Stimulated activated CD8-positive, alpha-beta memory T cell treated with anti-CD3 and anti-CD28 coated beads, Interleukin-4, amount 100 ng/mL, for 48 hours (primary cell): ENCODE results near the gene IL16.
"Not testable (repeated sequence)": the region's sequence is repeated elsewhere in the genome, so short reads cannot be mapped to it uniquely, and the experiment has no call there.

Experiments used
- DNase-seq: peaks from one replicate; pipeline ENCODE4 v3.0.0-alpha.2; 2020

Gene IL16

GRCh38 chr15:81175496-81175895, 21.2 kb upstream of the IL16 start:
- no peak for DNase-seq

DNA sequence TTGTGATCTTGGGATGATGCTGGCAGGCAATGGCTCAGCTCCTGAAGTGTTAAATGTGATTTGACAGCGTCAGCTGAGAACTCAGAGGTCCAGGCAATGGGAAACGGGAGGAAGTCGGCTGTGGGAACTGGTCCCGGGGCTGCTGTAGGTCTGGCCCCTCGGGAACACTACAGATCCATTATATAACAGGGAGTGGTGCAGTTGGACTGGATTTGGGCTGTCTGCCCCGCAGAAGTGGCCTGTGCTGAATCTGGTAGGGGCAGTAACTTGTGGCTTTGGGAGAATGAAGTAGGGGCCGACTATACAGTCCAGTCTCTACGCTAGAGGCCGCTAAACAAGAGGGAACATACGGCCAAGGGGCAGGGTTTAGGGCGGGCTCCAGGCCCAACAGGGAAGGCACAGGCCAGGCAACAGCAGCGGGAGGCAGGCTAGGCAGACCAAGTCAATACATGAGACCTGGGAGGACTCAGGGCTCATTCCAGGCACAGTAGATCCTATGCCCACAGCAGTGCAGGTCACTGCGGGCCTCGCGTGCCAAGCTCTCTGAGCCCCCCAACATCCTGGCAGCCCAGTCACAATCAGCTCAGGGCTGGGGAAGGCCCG, 20.3 kb upstream of the IL16 start:
- DNase-seq = no peak

- DNase-seq = no peak
Measured at GRCh38 chr15:81178365-81178764, 18.3 kb upstream of the IL16 start.

DNA sequence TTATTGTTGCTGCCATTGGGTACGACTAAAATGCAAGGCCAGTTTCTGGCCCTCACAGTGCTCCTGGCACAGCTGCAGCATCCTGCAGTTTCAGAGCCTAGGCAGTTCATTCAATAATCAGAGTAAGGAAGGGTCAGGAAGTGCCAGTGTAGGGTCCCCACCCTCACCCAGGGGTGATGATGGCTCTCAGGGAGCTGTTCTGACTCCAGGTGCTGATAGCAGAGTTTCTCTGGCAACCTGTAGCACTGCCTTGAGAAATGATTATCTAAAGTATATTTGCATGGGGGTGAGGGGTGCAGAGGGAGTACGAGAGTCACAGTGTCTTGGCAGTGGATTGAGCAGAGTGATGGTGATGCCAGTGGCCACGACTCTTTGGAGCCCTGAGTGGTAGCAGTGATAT, 15.5 kb upstream of the IL16 start:
- DNase-seq = no peak

GRCh38 chr15:81182031-81182755, 14.5 kb upstream of the IL16 start:
- DNase-seq = no peak

DNA sequence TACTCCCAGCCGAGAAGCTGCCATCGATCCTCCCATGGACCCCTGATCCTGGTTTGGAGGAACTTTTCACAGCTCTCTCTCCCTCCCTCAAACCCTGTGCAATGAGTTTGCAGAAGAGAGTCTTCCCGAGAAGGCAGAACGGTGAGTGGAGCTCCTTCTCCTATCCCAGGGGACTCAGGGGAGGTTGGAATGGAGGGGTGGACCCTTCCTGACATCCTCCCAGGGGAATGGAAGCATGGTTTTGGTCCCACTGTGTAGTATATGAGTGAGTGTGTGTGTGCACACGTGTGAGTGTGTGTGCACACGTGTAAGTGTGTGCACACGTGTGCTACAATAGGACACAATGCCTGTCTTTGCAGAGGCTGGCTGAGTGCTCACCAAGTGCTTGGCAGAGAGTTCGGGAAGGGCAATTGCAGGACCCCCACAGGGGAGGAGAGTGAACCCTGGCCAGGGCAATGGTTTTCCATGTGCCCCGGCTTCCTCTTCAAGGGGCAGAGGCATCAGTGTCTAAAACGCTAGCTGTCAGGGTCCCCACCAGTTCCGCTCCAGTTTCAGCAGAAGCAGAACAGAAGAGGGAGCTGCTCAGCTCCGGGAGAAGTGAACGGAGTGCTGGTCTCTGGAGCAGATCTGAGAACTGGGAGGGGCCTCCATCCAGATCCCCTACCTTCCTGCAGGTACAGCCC, 13.8 kb upstream of the IL16 start:
- DNase-seq = no peak

DNA sequence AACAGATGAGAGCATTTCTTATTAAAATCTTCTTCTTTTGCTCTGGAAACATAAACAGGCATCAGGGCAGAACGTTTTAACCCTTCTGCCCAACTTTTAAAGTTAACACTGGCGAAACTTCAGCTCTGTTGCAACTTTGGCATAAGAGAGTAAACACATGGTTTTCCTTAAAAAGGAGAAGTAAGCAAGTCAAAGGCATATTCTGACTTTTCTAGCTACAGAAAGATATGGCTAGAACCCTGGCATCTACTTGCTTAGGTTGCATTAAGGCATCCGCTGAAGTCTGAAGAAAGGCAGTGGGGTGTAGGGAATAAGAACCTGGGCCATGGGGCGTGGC, 13.3 kb upstream of the IL16 start:
- DNase-seq = no peak

GRCh38 chr15:81184188-81184587, 12.5 kb upstream of the IL16 start:
- DNase-seq = no peak

DNA sequence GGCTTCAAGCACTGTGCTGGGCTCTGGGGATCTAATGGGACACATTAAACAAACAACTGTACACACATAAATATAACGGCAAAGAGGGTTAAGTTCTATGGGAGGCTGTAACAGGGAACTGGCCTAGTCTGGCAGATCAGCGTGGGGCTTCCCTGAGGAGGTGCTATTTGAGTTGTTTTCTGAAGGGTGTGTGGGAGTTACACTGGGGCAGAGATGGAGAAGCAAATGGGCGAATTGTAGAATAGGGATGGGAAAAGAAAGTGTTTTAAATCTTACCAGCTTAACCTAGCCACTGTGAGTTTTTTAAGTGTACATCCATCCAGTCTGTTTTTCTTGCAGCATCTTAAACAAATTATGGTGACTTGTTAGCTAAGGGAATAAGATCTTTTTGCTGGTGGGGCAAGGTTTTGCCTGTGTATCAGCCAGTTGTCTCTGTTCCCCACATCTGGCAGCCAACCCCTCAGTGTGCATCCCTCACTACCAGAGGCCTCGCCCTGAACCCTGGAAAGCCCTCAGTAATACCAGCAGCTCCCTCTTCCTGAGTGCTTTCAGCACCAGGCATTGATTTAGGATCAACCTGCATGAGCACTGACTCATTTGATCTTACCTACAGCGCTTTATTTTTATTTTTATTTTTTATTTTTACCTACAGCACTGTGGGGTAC, 10.9 kb upstream of the IL16 start:
- DNase-seq = no peak

- DNase-seq = no peak
Measured at GRCh38 chr15:81188354-81188753, 8.3 kb upstream of the IL16 start.

GRCh38 chr15:81189583-81190283, 6.9 kb upstream of the IL16 start:
- no peak for DNase-seq

- DNase-seq = no peak
Measured at GRCh38 chr15:81190922-81191507, 5.7 kb upstream of the IL16 start.

DNA sequence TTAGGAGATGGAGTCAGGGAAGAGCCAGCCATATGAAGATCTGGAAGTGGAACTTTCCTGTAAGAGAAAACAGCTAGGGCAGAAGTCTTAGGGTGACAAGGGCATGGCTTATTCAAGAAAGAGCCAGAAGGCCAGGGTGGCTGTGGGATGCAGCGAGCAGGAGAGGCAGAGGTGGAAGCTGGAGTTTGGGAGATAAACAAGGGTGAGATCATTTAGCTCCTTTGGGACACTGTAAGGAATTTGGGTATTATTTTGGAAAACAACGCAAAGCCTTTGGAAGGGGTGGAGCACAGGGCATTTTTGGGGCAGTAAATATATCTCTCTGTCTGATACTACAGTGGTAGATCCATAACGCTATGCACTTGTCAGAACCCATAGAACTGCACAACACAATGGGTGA, 5.0 kb upstream of the IL16 start:
- no peak for DNase-seq

- no peak for DNase-seq
Measured at GRCh38 chr15:81194723-81195122, 2.0 kb upstream of the IL16 start.

- no peak for DNase-seq
Measured at GRCh38 chr15:81195339-81195864, 1.3 kb upstream of the IL16 start.

- DNase-seq = no peak
Measured at GRCh38 chr15:81197255-81197630, 564 bp downstream of the IL16 start.

GRCh38 chr15:81197688-81198281, 1.1 kb downstream of the IL16 start:
- DNase-seq = no peak

DNA sequence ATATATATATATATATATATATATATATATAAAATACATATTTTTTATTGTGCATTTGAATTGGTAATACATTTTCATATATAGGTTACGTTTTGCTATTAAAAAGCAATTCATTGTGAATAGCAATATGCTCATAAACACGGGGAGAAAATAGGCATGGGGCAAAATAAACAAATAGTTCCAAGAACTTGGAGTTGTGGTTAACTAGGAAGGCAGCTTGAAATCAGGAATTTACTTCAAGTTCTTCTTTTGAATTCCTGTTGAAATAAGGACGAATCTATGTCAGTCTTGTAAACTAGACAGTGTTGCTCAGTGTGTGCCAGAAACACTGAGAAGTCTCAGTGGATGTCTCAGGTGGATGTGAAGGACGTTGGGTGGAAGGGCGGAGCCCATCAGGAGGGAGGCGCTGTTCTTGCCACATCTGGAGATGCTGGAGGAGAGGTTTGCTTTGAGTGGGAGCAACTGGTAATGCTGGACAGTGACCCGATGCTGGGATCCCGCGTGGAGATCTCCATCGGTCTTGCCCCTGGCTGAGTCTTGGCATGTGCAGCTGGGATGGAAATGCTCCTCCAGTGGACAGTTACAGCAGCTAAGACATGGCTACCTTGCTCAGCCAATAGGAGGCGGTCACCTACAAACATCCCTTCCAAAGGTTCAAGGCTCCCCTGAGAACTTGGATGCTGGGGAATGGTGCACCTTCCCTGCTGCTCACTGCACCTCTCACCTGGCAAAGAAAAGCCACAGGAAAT, 2.5 kb downstream of the IL16 start:
- DNase-seq = no peak

DNA sequence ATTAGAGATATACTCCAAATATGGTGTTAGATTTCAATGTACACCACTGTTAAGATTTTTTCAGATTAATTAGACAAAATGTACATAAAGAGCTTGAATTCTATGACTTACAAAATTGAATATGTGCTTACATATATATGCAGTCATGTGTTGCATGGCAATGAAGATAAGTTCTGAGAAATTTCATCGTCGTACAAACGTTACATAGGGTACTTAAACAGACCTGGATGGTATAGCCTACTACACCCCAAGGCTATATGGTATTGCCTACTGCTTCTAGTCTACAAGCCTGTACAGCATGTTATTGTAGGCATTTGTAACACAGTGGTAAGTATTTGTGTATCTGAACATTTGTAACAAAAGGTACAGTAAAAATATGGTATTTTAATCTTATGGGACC, 9.3 kb downstream of the IL16 start:
- no peak for DNase-seq

DNA sequence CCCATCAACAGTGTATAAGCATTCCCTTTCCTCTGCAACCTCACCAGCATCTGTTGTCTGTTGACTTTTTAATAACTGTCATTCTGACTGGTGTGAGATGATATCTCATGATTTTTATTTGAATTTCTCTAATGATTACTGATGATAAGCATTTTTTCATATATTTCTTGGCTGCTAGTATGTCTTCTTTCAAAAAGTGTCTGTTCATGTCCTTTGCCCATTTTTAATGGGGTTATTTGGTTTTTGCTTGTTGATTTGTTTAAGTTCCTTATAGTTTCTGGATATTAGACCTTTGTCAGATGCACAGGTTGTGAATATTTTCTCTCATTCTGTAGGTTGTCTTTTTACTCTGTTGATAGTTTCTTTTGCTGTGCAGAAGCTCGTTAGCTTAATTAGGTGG, 11.3 kb downstream of the IL16 start:
- not testable (repeated sequence) for DNase-seq

GRCh38 chr15:81209635-81210034, 13.0 kb downstream of the IL16 start:
- DNase-seq = no peak

DNA sequence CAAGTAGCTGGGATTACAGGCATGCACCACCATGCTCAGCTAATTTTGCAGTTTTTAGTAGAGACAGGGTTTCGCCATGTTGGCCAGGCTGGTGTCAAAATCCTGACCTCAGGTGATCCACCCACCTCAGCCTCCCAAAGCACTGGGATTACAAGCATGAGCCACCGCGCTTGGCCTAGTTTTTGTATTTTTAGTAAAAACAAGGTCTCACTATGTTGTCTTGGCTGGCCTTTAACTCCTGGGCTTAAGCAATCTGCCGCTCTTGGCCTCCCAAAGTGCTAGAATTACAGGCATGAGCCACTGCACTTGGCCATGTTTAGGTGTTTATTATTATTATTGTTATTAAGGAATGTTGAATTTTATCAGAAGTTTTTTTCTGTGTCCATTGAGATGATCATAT, 14.7 kb downstream of the IL16 start:
- DNase-seq = no peak
